GM19372 (cell line): ENCODE measurements around the gene STPG4.

Experiments
- ATAC-seq: cut with Tn5 transposase; IDR thresholded peaks from one replicate; pipeline ENCODE4 v1.9.1; 2021; ENCODE audit warnings: mild to moderate bottlenecking, low read depth, moderate library complexity; ENCODE audit not compliant: unreplicated experiment

STPG4 gene

DNA sequence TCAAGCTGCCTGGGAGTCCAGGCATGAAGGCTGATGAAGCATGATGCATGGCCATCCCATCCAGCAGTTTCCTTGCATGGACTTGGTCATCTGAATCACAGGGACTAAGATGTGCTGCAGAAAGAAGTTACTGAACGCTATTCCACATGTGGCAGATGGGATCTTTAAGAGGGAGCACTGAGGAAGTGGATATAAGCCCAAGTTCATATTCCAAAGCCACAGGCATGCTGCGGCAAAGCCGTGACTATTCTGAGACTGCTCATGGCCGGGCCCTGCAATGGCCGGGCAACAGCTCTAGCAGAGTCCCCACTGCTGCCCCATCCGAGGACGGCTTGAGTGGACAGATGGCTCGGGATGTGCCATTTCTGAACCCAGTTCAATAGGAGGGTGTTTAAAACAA, 61.5 kb downstream of the STPG4 start:
- ATAC-seq, result no peak

DNA sequence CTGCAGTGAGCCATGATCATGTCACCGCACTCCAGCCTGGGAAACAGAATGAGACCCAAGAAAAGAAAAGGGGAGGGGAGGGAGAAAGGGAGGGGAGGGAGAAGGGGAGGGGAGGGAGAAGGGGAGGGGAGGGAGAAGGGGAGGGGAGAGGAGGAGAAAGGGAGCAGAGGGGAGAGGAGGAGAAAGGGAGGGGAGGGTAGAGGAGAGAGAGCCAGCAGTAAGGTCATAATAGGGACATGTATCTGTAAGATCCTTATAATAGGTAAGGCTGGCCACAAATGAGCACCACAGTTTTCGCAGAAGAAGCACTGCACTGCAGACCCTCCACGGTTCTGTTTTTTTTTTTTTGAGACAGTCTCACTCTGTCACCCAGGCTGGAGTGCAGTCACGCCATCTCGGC, 62.6 kb downstream of the STPG4 start:
- ATAC-seq, result no peak

DNA sequence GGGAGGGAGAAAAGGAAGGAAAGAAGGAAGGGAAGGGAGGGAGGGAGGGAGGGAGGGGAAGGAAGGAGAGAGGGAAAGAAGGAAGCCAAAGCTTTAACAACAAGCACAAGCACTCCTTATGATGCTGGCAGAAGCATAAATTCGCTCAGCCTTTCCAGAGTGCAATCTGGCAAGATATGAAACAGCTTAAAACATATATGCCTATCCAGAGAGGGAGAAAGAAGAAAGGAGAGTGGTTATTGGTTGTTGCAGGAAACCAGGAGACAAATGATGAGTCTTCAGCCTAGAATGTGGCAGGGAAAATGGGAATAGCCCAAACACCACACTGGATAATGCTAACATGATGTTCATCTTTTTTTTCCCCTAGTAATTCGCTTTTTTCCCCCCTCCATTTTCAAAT, 64.0 kb downstream of the STPG4 start:
- no peak for ATAC-seq

DNA sequence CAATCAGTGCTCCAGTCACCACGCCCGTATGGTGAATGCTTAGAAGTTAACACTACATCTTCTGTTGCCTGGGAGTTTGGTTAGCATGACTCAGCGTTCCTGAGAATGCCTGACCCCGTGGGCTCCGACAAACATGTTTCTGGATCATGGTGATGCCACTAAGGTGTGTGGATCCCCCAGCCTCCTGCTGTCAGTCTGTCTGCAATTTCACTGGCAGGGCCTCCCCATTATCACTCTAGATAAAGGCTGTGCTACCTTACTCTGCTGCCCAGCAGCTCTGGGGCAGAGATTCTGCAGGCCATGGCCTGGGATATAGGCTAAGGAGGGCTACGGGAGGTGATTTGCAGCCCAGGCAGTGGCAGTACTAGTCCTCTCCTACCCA, 66.0 kb downstream of the STPG4 start:
- no peak for ATAC-seq

DNA sequence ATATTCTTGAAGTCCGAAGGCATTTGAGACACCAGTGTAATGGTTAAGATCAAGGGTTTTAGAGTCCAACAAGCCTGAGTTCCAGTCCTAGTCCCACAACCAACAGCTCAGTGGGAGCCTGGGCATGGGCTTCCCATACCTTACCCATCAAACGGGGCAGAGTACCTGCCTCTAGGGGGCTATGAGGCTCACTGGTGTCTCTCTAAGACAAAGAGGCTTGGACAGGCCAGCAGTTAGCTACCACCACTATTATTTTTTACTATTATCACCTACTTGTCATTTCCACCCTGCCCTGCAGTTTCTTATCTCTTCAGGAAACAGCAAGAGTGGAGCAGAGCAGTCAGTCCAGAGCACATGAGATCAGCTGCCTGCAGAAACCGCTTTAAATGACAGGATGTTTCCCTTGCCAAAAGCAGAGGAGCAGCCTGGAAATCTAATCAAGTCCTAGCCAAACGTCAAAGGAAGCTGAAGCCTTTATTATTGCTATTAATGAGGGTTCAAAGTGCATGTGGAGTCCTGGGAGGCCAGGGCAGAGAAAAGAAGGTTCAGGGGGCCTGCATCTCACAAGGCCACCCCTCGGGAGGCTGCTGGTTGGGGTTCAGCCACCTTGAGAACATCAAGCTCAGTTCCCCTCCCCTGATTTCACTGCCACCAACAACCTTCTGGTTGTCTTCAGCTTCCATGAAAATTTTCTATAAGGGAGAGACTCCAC, 66.6 kb downstream of the STPG4 start:
- ATAC-seq, result no peak

DNA sequence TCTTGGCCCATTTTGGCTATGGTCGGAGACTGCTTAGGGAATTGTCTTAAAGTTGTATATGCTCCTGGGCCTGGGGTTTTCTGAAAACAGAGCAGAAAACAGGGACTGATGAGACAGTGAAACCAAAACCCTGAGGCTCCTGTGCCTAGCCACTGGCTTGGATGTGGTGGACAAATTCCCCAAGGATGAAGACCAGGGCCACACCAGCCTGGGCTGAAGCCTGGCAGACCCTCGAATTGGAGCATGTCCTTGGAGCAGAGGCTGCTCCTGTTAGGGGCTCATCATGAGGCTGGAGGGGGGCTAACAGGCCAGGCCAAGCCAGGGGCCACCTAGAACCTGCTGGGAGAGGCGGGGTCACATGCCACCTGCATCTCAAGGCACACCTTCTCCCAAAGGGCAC, 68.1 kb downstream of the STPG4 start:
- no peak for ATAC-seq

DNA sequence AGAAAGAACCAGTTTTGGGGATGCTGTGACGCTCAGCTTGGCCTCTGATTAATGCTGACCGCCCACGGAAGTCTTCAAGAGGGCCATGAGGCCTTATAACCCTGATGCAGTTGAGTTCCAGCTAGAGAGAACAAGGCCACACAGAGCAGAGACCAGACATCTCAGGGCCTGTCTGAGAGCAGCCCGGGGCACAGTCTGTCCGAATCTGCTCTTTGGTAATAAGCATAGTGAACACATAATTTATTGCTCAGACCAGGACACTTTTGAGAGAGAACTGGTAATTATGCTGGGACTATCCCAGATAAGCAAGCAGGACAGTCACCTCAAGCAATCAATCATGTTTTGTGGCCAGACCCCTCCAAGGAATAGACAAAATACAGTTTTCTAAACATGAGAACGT, 68.5 kb downstream of the STPG4 start:
- ATAC-seq, result no peak

DNA sequence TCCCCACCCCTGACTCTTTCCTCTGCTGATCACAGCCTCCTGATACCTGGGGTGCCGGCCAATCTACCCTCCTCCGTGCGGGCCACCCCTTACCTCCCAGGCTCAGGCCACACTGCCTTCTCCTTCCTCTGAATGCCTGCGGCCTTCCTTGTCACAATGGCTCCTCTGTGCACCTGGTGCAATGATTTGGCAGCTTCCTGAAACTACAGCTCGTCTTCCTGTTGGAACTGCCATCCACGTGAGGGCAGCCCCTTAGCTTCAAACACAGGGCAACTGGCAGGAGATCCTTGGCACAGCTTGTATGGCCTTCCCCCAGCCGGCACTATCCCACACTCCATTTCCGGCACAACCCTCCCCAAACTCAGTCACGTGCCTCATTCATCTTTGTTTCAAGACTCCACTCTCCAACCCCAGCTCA, 69.0 kb downstream of the STPG4 start:
- no peak for ATAC-seq

DNA sequence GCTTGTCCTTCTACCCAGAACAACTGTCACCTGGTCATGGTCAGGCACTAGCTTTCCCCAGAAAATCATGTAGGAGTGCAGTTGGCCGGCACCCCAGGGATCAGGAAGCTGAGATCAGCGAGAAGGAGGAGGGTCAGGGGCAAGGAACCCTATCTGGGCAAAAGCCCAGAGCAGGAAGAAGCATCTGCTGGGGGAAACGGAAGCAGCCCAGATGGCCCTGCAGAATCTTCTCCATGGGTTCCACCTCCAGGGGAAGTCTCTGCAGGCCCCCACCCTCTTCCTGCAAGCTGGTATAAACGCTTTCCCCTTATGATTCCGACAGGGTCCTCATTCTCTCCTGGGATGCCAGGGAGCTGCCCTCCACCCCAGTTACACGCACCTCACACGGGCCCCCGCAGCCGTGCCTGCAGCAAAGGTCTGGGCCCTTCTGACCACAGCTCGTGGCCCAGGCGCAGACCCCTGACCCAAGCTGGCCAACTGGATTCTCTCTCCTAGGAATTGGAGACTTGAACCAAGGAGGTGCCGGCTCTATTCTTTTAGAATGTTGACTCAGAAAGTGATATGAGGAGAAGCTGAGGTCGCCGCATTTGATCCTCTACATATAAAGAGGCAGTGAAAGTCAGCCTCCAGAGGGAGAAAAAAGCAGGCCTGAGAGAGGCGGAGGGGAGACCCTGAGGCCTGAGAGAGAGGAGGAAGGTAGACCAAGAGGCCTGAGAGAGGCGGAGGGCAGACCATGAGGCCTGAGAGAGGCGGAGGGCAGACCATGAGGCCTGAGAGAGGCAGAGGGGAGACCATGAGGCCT, 71.0 kb downstream of the STPG4 start:
- ATAC-seq, result no peak

DNA sequence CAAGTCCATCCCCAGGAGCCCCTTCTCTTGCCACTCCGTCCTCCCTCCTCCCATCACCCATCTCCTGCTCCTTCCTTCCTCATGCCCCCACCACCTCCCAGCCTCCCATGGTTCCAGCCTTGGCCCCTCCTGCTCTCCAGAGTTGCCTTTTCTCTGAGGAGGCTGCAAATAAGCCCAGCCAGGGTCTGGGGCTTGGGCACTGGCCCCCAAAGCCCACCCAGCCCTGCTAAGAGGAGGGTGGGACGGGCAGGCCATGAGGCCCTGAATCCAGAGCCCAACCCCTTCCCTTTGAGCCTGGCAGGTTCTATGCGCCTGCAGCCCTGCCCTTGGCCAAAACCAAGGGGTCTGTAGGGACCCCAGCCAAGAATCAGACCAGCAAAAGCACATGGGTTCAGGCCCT, 71.6 kb downstream of the STPG4 start:
- ATAC-seq, result no peak

DNA sequence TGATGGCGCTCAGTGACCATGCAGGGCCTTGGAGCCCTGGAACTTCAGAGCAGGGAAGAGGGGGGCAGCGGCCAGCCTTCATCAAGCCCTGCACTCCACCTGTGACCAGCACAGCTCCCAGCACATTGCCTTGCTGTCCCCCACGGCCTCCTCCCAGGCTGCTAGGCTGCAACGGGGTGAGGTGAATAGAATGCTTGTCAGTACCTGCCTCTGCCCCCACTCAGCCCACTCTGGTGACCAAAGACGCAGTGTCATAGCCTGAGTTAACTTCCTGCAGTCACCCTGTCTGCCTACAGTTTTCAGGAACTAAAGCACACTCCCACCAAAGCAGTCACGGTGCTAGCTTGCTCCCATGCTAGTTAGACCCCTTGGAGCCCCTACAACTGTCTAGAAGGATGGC, 72.1 kb downstream of the STPG4 start:
- ATAC-seq, result no peak

DNA sequence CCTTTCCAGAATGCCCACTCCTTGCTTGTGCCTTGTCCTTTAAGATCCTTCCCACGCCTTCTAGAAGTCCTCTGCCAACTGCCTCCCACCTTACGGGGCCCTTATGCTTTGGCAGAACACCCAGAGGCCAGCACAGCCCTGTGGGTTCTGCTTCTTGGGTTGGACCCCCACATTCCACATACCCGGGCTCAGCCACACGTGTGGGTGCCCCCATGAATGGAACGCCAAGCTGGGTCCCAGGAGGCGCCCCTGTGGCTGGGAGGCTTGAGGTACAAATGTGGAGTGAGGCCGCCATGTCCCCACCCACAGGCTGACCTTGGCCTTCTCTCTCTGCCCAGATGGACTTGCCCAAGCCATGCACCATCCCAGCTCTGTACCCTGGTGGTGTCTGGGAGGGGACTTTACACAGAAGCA, 74.2 kb downstream of the STPG4 start:
- no peak for ATAC-seq

DNA sequence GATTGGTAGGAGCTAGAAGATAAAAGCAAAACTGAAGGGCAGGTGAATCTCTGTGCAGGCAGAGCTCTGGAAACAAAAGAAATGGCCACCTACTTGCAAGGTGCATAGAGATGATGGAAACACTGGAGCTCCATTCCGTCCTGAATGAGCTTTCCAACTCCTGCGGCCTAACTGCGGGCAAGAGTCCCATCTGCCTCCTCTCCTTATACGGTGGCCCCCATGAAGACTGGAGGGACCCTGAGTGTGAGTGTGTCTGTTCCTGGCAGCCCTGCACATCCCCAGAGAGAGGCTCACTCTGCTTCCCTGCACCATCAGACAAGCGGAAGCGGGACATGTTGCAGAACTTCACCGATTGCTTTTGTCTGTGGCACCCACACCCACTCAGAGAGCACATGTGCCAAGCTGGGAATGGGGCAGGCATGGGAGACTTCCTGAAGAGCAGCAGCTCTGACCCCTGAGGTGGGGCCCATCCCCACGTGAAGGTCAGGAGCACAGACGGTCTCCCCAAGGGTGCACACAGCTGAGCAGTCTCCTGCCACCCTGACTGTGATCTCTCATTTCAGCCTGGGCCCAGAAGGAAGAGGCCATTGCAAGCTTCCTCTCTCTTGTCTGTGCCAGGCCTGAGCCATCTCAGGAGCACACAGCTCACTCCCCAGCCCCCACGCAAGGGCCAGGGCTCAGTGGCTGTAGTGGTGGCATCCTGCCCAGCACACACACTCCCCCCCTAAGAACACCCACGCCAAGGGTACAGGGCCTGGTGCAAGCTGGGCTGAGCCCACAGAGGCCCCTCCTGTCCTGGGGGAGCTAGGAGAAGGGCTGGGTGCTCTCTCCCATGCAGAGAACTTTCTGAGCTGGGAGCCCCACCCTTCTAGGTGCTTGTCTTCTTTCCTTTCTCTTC, 75.3 kb downstream of the STPG4 start:
- ATAC-seq, result no peak

DNA sequence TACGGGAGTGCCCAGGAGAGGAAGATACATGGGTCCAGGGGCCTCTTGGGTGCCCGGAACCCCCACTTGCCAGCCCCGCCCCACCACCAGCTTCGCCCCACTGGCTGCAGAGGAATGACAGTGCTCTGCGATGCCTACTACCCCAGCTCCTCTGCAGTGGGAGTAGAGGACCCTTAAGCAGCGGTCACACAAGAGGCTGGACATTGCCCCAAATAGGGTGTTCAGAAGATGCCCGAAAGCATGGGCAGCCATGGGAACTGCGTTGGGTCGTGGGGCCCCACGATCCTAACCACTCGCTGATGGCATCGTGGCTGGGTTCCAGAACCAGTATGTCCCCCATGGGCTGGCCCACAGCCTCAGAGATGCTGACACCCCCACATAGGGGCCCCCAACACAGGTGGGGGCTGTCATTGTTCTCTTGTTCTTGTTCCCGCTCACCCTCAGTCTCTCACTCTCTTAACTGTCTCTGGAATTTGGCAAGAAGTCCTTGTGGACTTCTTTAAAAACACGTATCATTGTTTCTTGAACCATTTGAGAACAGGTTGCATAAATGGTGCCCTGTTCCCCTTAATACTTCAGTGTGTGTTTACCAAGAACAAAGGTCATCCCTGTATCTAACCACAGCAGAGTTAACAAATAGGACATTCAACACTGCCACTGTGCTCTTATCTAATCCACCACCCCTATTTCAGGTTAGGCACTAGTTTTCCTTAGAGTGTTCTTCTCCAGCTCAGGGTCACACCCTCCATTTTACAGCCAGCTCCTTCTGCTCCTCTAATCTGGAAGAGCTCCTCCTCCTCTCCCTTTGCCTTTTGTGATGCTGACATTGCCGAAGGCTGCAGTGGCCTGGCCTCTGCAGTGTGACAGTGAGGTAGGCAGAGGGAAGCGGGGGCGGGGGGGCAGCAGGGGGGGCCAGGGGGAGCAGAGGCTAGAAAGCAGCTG, 76.3 kb downstream of the STPG4 start:
- no peak for ATAC-seq

DNA sequence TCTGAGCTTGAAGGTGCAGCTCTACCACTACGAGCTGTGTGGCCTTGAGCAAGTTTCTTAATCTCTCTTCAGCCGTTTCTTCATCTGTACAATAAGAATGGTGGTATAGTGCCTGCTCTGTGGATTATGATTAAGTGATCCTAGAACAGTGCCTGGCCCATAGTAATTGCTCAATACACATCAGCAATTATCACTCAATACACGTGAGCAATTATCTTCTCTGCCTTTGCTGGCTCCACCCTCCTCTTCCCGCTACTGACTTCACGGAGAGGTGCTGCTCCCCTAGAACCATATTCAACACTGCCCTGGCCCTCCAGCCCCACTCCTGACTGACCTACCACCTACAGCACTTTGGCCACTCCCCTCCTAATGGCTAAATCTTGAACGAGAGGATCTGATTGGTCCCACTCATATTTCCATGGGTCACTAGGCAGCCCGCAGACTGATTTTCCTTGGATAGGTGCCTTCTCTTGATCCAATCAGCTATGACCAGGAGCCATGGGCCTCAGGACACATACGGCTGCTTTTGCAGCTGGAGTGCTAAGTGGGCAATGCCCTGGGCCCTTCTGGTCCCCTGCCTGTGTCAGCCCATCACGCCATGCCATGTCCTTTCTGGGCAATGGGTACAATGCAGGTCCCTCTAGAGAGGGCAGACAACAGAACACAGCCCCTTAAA, 77.5 kb downstream of the STPG4 start:
- ATAC-seq, result no peak

DNA sequence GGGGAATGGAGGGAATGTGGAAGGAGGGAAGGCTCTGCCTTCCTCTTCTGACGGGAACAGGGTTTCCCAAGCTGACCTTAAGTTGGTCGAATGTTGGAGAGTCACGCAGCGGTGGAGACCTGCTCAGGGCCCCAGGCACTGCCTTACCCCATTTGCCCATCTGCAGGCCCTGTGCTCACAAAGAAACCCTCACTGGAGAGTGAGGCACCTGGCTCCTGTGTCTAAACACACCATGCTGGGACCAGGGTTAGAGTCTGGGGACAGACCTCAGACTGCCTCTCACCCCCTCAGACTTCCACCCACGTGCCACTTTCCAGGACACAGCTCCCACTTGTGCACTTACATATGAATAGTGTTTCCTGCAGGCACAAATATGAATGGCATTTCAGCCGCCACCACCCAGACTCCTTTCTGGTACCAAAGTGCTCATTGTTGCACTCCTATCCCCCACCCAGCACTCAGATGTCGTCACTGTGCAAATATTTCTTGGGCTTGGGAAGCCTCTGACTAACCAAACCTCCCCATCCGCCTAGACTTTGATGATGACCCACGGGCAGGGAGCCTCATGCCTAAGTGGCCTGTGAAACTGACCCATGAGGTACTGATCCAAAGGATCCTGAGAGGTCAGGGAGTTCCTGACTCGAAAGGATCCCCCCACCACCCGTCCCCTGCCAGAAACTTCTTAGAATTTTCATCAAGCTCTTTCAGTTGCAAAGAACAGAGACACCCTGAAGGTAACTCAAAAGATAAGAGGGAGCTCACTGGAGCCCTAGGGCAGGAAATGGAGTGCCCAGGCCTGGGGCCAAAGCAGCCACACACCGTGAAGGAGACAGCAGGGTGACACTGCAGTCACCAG, 78.3 kb downstream of the STPG4 start:
- ATAC-seq, result no peak

DNA sequence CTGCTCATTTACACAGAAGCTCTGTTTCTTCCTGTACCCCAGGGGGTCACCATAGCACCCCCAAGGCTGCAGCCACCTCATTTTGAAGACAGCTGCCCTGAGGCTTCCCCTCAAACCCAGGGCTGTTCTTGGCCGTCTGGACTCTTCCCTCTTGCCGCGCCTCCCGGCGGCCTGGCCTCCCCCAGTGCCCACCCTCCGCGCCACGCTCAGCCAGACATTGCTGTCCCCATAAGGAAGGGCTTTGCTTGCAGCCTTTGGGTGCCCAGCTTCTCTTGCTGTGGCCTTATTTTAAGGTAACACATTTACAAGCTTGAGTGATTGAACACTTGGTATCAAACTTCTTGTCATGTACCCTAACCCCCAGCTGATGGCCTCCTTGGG, 79.0 kb downstream of the STPG4 start:
- no peak for ATAC-seq

DNA sequence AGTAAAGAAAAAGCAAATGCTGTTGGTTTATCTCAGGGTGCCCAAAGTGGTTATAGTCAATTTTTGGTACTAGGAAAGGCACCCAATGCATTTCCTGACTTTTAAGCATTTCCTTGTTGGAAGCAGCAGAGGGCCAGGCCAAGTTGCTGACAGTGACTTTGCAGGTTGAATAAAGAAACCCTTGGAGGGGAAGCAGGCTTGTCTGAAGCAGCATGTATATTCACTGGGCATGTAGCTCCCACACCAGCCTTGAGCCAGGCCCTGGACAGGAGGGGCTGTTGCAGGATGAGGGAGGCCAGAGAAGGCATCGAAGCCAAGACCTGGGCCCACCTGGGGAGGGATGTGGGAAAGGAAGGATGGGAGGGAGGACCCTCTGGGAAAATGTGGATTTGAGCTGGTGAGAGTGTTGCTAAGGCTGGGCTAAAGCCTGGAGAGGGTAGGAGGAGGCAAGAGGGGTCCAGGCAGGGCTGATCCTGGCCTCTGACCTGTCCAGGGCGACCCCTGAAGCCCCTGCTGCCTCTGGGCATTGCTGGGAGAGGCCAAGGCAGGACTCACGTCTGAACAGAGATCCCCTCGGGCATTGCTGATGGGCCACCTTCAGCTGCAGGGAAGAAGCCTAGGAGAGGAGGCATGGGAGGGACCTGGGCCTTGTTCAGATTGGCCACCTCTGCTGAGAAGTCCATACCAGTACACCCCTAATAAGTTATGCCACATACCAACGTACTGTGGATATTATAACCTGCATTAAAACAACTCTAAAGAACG, 79.6 kb downstream of the STPG4 start:
- ATAC-seq, result no peak
